Measurements from ENCODE around the gene TBCK. TPM values are rescaled to one million over a fixed set of nuclear protein-coding genes. Genes with fewer than 3 reads are reported as not detected.

The TBCK gene
- polyA plus RNA-seq, 1 of the 3 experiments (the other 2 are of a cell fraction), result 14.6 TPM

- POLR2A ChIA-PET, result no interaction called here
- Histone ChIP-seq H3K27ac (ENCODE audit: low read depth in 2 of 2, low read length in 1 of 2) (no peak overlapping the region), H3K9me2 (no peaks in the 10 kb centered on the region), H3K36me3 (replicated peaks in 1 of 2; ENCODE audit: control insufficient read depth in 1 of 2, insufficient read depth in 2 of 2, low read length in 1 of 2) (no peaks in the 10 kb centered on the region), H3K27me3 (ENCODE audit: insufficient read depth) (no peaks in the 10 kb centered on the region), H2AFZ (ENCODE audit: low read depth) (no peak overlapping the region), H3K79me2 (ENCODE audit: insufficient read depth) (no peaks in the 10 kb centered on the region), H4K20me1 (ENCODE audit: insufficient read depth) (no peaks in the 10 kb centered on the region), H3F3A (replicated peaks; ENCODE audit: insufficient read depth) (no peaks in the 10 kb centered on the region), H3K4me2 (no peak overlapping the region), H3K4me1 (ENCODE audit: control insufficient read depth in 1 of 2, insufficient read depth in 2 of 2, low read depth in 1 of 2, low read length in 1 of 2) (no peaks in the 10 kb centered on the region), H3K9me3 (no peaks in the 10 kb centered on the region), H3K4me3 (ENCODE audit: low read depth in 2 of 2, low read length in 1 of 2) (no peak overlapping the region), H3K9ac (no peak overlapping the region)
- WGBS (ENCODE audit: low lambda C conversion rate), result 56% methylated on average over 2 of the region's 2 CpGs
- TF ChIP-seq MEF2A (IDR thresholded peaks at IDR 0.05; ENCODE audit: borderline replicate concordance, low read depth), result no peak
- no peak for TF ChIP-seq MXI1 (IDR thresholded peaks at IDR 0.05; ENCODE audit: low read depth, low read length)
- TF ChIP-seq SIN3A (IDR thresholded peaks at IDR 0.05; ENCODE audit: borderline replicate concordance, low read depth, low read length), result no peak
- DNase-seq, result no peak
- CTCF ChIA-PET, result interaction anchor here (0.6 to 1.0 kb wide), 2 partner anchors 16 to 740 kb away, joined by 3 read pairs; no protein-coding TSS in a partner anchor
Observed at GRCh38 chr4:106022454-106022853, 293.6 kb downstream of the TBCK start.

GRCh38 chr4:106021737-106022410 is 294.1 kb downstream of the TBCK start:
- no peaks in the 10 kb centered on the region for H3K79me2 ChIP-seq (ENCODE audit: insufficient read depth)
- H3K4me3 ChIP-seq (ENCODE audit: low read depth in 2 of 2, low read length in 1 of 2), result no peak overlapping the region
- 70% methylated on average over 5 of the region's 5 CpGs for WGBS (ENCODE audit: low lambda C conversion rate)
- no peaks in the 10 kb centered on the region for H3F3A ChIP-seq (replicated peaks; ENCODE audit: insufficient read depth)
- no peak overlapping the region for H3K27ac ChIP-seq (ENCODE audit: low read depth in 2 of 2, low read length in 1 of 2)
- no peaks in the 10 kb centered on the region for H3K36me3 ChIP-seq (replicated peaks in 1 of 2; ENCODE audit: control insufficient read depth in 1 of 2, insufficient read depth in 2 of 2, low read length in 1 of 2)
- no peak overlapping the region for H3K4me2 ChIP-seq
- no peak overlapping the region for H3K9ac ChIP-seq
- H3K4me1 ChIP-seq (ENCODE audit: control insufficient read depth in 1 of 2, insufficient read depth in 2 of 2, low read depth in 1 of 2, low read length in 1 of 2), result no peaks in the 10 kb centered on the region
- DNase-seq, result no peak
- H3K9me3 ChIP-seq, result no peaks in the 10 kb centered on the region
- no peaks in the 10 kb centered on the region for H4K20me1 ChIP-seq (ENCODE audit: insufficient read depth)
- ChIA-PET POLR2A (no interaction called here), CTCF (interaction anchor here (1.0 kb wide), 1 partner anchor 16 kb away, joined by 3 read pairs; no protein-coding TSS in a partner anchor)
- no peaks in the 10 kb centered on the region for H3K9me2 ChIP-seq
- H2AFZ ChIP-seq (ENCODE audit: low read depth), result no peak overlapping the region
- no peaks in the 10 kb centered on the region for H3K27me3 ChIP-seq (ENCODE audit: insufficient read depth)
- TF ChIP-seq FOXJ3 (CRISPR knock-in tag; IDR thresholded peaks at IDR 0.05), result no peak
- TF ChIP-seq PBX3 (IDR thresholded peaks at IDR 0.05), result no peak
- no peak for TF ChIP-seq POLR2AphosphoS5 (IDR thresholded peaks at IDR 0.05; ENCODE audit: low read depth, low read length)
- TF ChIP-seq RXRA (IDR thresholded peaks at IDR 0.05; ENCODE audit: borderline replicate concordance, low read depth), result no peak
- TF ChIP-seq EP300 (IDR thresholded peaks at IDR 0.05; ENCODE audit: borderline replicate concordance in 1 of 2, low read depth in 1 of 2, low read length in 1 of 2), result no peak
- TF ChIP-seq SIN3A (IDR thresholded peaks at IDR 0.05; ENCODE audit: borderline replicate concordance, low read depth, low read length), result no peak
- TF ChIP-seq CHD2 (IDR thresholded peaks at IDR 0.05; ENCODE audit: low read length, partially characterized antibody), result no peak
- TF ChIP-seq, protein P1, sequence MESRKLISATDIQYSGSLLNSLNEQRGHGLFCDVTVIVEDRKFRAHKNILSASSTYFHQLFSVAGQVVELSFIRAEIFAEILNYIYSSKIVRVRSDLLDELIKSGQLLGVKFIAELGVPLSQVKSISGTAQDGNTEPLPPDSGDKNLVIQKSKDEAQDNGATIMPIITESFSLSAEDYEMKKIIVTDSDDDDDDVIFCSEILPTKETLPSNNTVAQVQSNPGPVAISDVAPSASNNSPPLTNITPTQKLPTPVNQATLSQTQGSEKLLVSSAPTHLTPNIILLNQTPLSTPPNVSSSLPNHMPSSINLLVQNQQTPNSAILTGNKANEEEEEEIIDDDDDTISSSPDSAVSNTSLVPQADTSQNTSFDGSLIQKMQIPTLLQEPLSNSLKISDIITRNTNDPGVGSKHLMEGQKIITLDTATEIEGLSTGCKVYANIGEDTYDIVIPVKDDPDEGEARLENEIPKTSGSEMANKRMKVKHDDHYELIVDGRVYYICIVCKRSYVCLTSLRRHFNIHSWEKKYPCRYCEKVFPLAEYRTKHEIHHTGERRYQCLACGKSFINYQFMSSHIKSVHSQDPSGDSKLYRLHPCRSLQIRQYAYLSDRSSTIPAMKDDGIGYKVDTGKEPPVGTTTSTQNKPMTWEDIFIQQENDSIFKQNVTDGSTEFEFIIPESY (IDR thresholded peaks at IDR 0.05; ENCODE audit: borderline replicate concordance, low read depth), result no peak
- no peak for TF ChIP-seq EZH2phosphoT487 (IDR thresholded peaks at IDR 0.05; ENCODE audit: borderline replicate concordance, low read depth)
- TF ChIP-seq, protein P2, sequence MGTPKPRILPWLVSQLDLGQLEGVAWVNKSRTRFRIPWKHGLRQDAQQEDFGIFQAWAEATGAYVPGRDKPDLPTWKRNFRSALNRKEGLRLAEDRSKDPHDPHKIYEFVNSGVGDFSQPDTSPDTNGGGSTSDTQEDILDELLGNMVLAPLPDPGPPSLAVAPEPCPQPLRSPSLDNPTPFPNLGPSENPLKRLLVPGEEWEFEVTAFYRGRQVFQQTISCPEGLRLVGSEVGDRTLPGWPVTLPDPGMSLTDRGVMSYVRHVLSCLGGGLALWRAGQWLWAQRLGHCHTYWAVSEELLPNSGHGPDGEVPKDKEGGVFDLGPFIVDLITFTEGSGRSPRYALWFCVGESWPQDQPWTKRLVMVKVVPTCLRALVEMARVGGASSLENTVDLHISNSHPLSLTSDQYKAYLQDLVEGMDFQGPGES (IDR thresholded peaks at IDR 0.05; ENCODE audit: low read depth, low read length), result no peak
- TF ChIP-seq CTCF (IDR thresholded peaks at IDR 0.05), result no peak
- TF ChIP-seq, protein P3, sequence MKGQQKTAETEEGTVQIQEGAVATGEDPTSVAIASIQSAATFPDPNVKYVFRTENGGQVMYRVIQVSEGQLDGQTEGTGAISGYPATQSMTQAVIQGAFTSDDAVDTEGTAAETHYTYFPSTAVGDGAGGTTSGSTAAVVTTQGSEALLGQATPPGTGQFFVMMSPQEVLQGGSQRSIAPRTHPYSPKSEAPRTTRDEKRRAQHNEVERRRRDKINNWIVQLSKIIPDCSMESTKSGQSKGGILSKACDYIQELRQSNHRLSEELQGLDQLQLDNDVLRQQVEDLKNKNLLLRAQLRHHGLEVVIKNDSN (IDR thresholded peaks at IDR 0.05; ENCODE audit: borderline replicate concordance, low read depth), result no peak

All from SK-N-SH (cell line).